Measurements from ENCODE around the gene ZNF2. TPM values are rescaled to one million over a fixed set of nuclear protein-coding genes. Genes with fewer than 3 reads are reported as not detected.

Gene ZNF2
- 1.8 TPM for polyA plus RNA-seq (2013, experiment 1 of 2)
- 1.8 TPM for polyA plus RNA-seq (2013, experiment 2 of 2)

- Histone ChIP-seq H3K9ac (ENCODE audit: low read depth, low read length) (peak within 1 kb of the TSS; percentile 95), H3K4me3 (ENCODE audit: low read length) (peak within 1 kb of the TSS; percentile 96), H3K27me3 (ENCODE audit: insufficient read depth, low read length) (peaks cover under 1% of the 10 kb centered on the region; the same call in 1 of the 2 replicates), H3K9me3 (ENCODE audit: insufficient read depth, low read depth, low read length) (no peaks in the 10 kb centered on the region), H3K4me1 (ENCODE audit: insufficient read depth, low read length) (peaks cover 7% of the 10 kb centered on the region; the same call in 1 of the 2 replicates), H3K27ac (ENCODE audit: low read depth, low read length) (peak within 1 kb of the TSS; percentile 88), H3K36me3 (ENCODE audit: insufficient read depth, low read length) (no peaks in the 10 kb centered on the region)
- WGBS = under 1% methylated on average over 56 of the region's 56 CpGs
Observed at GRCh38 chr2:95165371-95166064, at the start of gene ZNF2. ZNF2 (plus strand) TSS chr2:95165809; CDS start chr2:95176227, 10,418 bp downstream.

DNA sequence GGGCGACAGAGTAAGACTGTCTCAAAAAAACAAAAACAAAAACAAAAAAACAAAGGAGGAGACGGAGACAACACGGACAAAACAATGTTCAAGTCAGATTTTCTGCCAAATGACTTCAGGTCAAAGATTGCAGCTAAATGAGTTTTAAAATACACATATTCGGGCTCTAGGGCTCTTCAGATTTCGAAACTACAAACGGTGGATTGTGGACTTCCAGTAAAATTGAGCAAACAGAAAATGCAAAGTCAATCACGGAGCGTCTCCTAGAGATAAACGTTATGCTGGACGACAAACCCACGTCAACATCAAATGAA, 44.6 kb upstream of the ZNF2 start:
- Histone ChIP-seq H3K27me3 (ENCODE audit: insufficient read depth, low read length) (no peaks in the 10 kb centered on the region; the same call in 1 of the 2 replicates), H3K27ac (ENCODE audit: low read depth, low read length) (peak overlapping the region; percentile 98), H3K36me3 (ENCODE audit: insufficient read depth, low read length) (peaks cover 15% of the 10 kb centered on the region), H3K9me3 (ENCODE audit: insufficient read depth, low read depth, low read length) (no peaks in the 10 kb centered on the region), H3K9ac (ENCODE audit: low read depth, low read length) (peak overlapping the region; percentile 100), H3K4me1 (ENCODE audit: insufficient read depth, low read length) (peaks cover 4% of the 10 kb centered on the region; the same call in 1 of the 2 replicates), H3K4me3 (ENCODE audit: low read length) (peak overlapping the region; percentile 100)
- 1% methylated on average over 11 of the region's 11 CpGs for WGBS

GRCh38 chr2:95121407-95122196, 44.0 kb upstream of the ZNF2 start, which contains the start of gene MRPS5:
MRPS5 (minus strand) TSS chr2:95121808; CDS start chr2:95121791, 17 bp downstream.
- no peaks in the 10 kb centered on the region; the same call in 1 of the 2 replicates for H3K27me3 ChIP-seq (ENCODE audit: insufficient read depth, low read length)
- H3K4me1 ChIP-seq (ENCODE audit: insufficient read depth, low read length) = peaks cover 4% of the 10 kb centered on the region; the same call in 1 of the 2 replicates
- peak within 1 kb of the TSS; percentile 98 for H3K27ac ChIP-seq (ENCODE audit: low read depth, low read length)
- peaks cover 10% of the 10 kb centered on the region for H3K36me3 ChIP-seq (ENCODE audit: insufficient read depth, low read length)
- under 1% methylated on average over 86 of the region's 86 CpGs for WGBS
- H3K4me3 ChIP-seq (ENCODE audit: low read length) = peak within 1 kb of the TSS; percentile 100
- H3K9ac ChIP-seq (ENCODE audit: low read depth, low read length) = peak within 1 kb of the TSS; percentile 100
- no peaks in the 10 kb centered on the region for H3K9me3 ChIP-seq (ENCODE audit: insufficient read depth, low read depth, low read length)

DNA sequence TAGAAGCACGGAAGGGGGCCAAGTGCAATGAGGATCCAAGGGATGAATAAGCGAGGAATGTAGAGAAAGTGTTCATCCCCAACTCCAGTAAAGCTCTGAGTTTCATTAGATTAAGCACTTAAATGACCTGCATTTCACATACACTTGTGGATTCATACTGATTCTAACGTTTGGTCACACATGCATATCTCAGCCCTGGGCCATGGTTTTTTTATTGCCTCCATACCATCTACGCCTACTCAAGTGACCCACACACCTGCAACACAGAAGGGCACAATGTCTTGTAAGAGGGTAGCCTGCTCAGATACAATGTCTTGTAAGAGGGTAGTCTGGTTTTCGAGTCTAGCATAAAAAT, 43.4 kb upstream of the ZNF2 start:
- peaks cover 4% of the 10 kb centered on the region; the same call in 1 of the 2 replicates for H3K4me1 ChIP-seq (ENCODE audit: insufficient read depth, low read length)
- peak overlapping the region; percentile 100 for H3K4me3 ChIP-seq (ENCODE audit: low read length)
- H3K27me3 ChIP-seq (ENCODE audit: insufficient read depth, low read length) = no peaks in the 10 kb centered on the region; the same call in 1 of the 2 replicates
- H3K36me3 ChIP-seq (ENCODE audit: insufficient read depth, low read length) = peaks cover 7% of the 10 kb centered on the region
- H3K27ac ChIP-seq (ENCODE audit: low read depth, low read length) = peak overlapping the region; percentile 98; the same call in 1 of the 2 replicates
- no peaks in the 10 kb centered on the region for H3K9me3 ChIP-seq (ENCODE audit: insufficient read depth, low read depth, low read length)
- peak overlapping the region; percentile 100 for H3K9ac ChIP-seq (ENCODE audit: low read depth, low read length)
- WGBS = 28% methylated on average over 5 of the region's 5 CpGs

DNA sequence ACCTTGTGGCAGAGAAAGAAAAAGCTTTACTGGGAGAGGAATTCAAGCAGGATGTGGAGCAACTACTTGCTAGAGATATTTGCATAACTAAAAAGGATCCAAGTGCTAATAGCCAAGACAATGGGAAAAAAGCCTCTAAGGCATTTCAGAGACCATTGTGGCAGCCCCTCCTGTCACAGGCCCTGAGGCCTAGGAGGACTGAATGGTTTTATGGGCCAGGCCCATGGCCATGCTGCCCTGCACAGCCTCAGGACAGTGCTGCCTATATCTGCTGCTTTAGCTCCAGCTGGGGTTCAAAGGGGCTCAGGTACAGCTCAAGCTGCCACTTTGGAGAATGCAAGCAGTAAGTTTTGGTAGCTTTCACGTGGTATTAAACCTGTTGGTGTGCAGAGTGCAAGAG, 26.9 kb upstream of the ZNF2 start:
- no peaks in the 10 kb centered on the region for H3K4me1 ChIP-seq (ENCODE audit: insufficient read depth, low read length)
- no peaks in the 10 kb centered on the region for H3K27me3 ChIP-seq (ENCODE audit: insufficient read depth, low read length)
- no peaks in the 10 kb centered on the region for H3K36me3 ChIP-seq (ENCODE audit: insufficient read depth, low read length)
- H3K27ac ChIP-seq (ENCODE audit: low read depth, low read length) = no peak overlapping the region
- peaks cover 48% of the 10 kb centered on the region for H3K9me3 ChIP-seq (ENCODE audit: insufficient read depth, low read depth, low read length)
- no peak overlapping the region for H3K9ac ChIP-seq (ENCODE audit: low read depth, low read length)
- 47% methylated on average over 1 of the region's 1 CpG for WGBS
- no peak overlapping the region for H3K4me3 ChIP-seq (ENCODE audit: low read length)

GRCh38 chr2:95143838-95144237, 21.8 kb upstream of the ZNF2 start:
- Histone ChIP-seq H3K27ac (ENCODE audit: low read depth, low read length) (no peak overlapping the region), H3K9me3 (ENCODE audit: insufficient read depth, low read depth, low read length) (peaks cover 77% of the 10 kb centered on the region), H3K9ac (ENCODE audit: low read depth, low read length) (no peak overlapping the region), H3K4me1 (ENCODE audit: insufficient read depth, low read length) (no peaks in the 10 kb centered on the region), H3K4me3 (ENCODE audit: low read length) (no peak overlapping the region), H3K36me3 (ENCODE audit: insufficient read depth, low read length) (peaks cover 15% of the 10 kb centered on the region), H3K27me3 (ENCODE audit: insufficient read depth, low read length) (no peaks in the 10 kb centered on the region)
- WGBS = 95% methylated on average over 2 of the region's 2 CpGs

DNA sequence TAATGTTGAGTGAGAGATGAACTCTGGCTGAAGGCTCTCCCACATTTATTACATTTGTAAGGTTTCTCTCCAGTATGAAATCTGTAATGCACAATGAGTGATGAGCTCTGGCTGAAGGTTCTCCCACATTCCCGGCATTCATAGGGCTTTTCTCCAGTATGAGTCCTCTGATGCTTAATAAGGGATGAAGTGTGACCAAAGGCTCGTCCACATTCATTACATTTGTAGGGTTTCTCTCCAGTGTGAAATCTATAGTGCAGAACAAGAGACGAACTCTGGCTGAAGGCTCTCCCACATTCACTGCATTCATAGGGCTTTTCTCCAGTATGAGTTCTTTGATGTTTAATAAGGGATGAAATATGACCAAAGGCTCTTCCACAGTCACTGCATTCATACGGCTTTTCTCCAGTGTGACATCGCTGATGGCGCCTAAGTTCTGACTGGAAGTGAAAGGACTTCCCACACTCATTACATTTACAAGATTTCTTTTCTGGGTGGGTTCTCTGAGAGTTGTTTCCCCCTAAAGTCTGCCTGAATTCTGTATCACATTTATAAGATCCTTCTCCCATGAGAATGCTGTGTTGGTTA, 16.1 kb upstream of the ZNF2 start:
- Histone ChIP-seq H3K4me1 (ENCODE audit: insufficient read depth, low read length) (no peaks in the 10 kb centered on the region), H3K36me3 (ENCODE audit: insufficient read depth, low read length) (peaks cover 66% of the 10 kb centered on the region), H3K27ac (ENCODE audit: low read depth, low read length) (no peak overlapping the region), H3K9me3 (ENCODE audit: insufficient read depth, low read depth, low read length) (peaks cover 95% of the 10 kb centered on the region), H3K27me3 (ENCODE audit: insufficient read depth, low read length) (no peaks in the 10 kb centered on the region), H3K9ac (ENCODE audit: low read depth, low read length) (no peak overlapping the region), H3K4me3 (ENCODE audit: low read length) (no peak overlapping the region)
- WGBS = 89% methylated on average over 6 of the region's 6 CpGs

DNA sequence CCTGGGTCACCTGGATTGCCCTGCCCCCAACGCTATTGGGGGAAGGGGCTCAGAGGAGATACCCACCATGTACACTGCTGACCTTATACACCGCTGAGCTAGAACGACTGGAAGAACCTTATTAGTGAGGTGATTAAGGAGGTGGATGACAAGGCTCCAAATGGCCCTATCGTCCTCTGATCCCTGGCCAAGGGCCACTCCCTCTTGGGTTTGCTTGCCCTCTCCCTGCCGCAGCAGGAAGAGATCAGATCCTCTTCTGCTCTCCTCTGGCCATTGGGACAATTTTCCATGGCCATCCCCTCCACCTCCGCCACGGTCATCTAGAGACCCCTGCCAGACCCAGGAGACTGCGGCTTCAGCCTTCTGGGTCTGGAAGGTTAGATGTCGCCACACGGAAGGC, 7.2 kb upstream of the ZNF2 start:
- 81% methylated on average over 10 of the region's 10 CpGs for WGBS
- H3K27me3 ChIP-seq (ENCODE audit: insufficient read depth, low read length) = peaks cover 22% of the 10 kb centered on the region
- H3K4me1 ChIP-seq (ENCODE audit: insufficient read depth, low read length) = no peaks in the 10 kb centered on the region
- H3K36me3 ChIP-seq (ENCODE audit: insufficient read depth, low read length) = peaks cover 27% of the 10 kb centered on the region
- H3K9ac ChIP-seq (ENCODE audit: low read depth, low read length) = no peak overlapping the region
- no peak overlapping the region for H3K27ac ChIP-seq (ENCODE audit: low read depth, low read length)
- H3K4me3 ChIP-seq (ENCODE audit: low read length) = peak overlapping the region; percentile 97
- H3K9me3 ChIP-seq (ENCODE audit: insufficient read depth, low read depth, low read length) = peaks cover 9% of the 10 kb centered on the region; the same call in 1 of the 2 replicates

- H3K9ac ChIP-seq (ENCODE audit: low read depth, low read length) = peak overlapping the region; percentile 76
- peaks cover 4% of the 10 kb centered on the region; the same call in 1 of the 2 replicates for H3K9me3 ChIP-seq (ENCODE audit: insufficient read depth, low read depth, low read length)
- H3K36me3 ChIP-seq (ENCODE audit: insufficient read depth, low read length) = peaks cover 24% of the 10 kb centered on the region
- WGBS = 5% methylated on average over 53 of the region's 58 CpGs
- no peak overlapping the region for H3K27ac ChIP-seq (ENCODE audit: low read depth, low read length)
- H3K4me3 ChIP-seq (ENCODE audit: low read length) = peak overlapping the region; percentile 97
- H3K4me1 ChIP-seq (ENCODE audit: insufficient read depth, low read length) = no peaks in the 10 kb centered on the region
- peaks cover 22% of the 10 kb centered on the region for H3K27me3 ChIP-seq (ENCODE audit: insufficient read depth, low read length)
Observed at GRCh38 chr2:95158891-95159619, 6.6 kb upstream of the ZNF2 start.

DNA sequence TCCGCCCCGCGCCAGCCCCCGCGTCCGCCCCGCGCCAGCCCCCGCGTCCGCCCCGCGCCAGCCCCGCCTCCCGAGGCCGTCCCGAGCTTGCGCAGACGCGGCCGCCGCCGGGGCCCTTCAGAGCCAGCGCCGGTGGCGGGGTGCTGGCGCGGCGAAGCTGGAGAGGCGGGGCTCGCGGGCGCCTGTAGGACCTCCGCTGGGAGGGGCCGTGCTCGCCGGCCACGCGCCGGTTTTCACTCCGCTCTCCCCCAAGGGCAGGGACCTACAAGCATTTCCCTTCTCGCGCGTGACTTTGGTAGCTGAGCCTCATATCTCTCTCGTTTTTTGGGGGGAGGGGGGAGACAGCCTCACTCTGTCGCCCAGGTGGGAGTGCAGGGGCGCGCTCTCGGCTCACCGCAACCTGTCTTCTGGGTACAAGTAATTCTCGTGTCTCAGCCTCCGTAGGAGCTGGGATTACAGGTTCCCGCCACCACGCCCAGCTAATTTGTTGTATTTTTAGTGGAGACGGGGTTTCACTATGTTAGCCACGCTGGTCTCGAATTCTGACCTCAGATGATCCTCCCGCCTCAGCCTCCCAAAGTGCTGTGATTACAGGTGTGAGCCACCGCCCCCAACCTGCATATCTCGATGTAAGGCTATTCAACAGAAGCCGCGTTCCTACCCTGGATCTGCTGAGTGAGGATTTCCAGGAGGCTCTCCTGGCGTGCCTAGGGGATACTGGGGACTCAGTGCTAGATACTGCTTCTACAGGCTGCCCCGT, 5.7 kb upstream of the ZNF2 start, which contains the start of gene ZNF514:
TSS of gene ZNF514 (minus strand) at position 159 of the 760 bp plus-strand sequence. CDS start 6,595 bp downstream, outside the sequence.
- Histone ChIP-seq H3K36me3 (ENCODE audit: insufficient read depth, low read length) (peaks cover 17% of the 10 kb centered on the region), H3K4me1 (ENCODE audit: insufficient read depth, low read length) (peaks cover 3% of the 10 kb centered on the region; the same call in 1 of the 2 replicates), H3K4me3 (ENCODE audit: low read length) (peak within 1 kb of the TSS; percentile 97), H3K27ac (ENCODE audit: low read depth, low read length) (no peak within 1 kb of the TSS), H3K9me3 (ENCODE audit: insufficient read depth, low read depth, low read length) (no peaks in the 10 kb centered on the region), H3K9ac (ENCODE audit: low read depth, low read length) (peak within 1 kb of the TSS; percentile 76), H3K27me3 (ENCODE audit: insufficient read depth, low read length) (peaks cover 22% of the 10 kb centered on the region)
- WGBS = 9% methylated on average over 64 of the region's 64 CpGs
